IMR-90 (cell line): Measurements from ENCODE around the gene ACTR2. TPM values are rescaled to one million over a fixed set of nuclear protein-coding genes. Genes with fewer than 3 reads are reported as not detected.

Source experiments
- ATAC-seq: fragments of 200-7000 bp; cut with Tn5 transposase; 2 replicates; pipeline ENCODE4 v1.9.1; 2020; ENCODE audit warnings: low read depth, mild to moderate bottlenecking, moderate library complexity
- BruUV-seq: library from RNA; stranded (reverse); fragments of 400-500 nt; replicated peaks from 2 replicates; lab custom pipeline; 2021; lab: Mats Ljungman, UMichigan
- CTCF ChIA-PET: fragments of 300-600 bp; formaldehyde crosslinking; extraction: SDS; loops from one replicate; lab custom pipeline; 2021; ENCODE audit warnings: antibody characterized with exemption; lab: Yijun Ruan, JAX
- POLR2A ChIA-PET: fragments of 300-600 bp; sonication (Branson Sonifier 250); formaldehyde crosslinking; loops from one replicate; lab custom pipeline; 2022; ENCODE audit warnings: antibody characterized with exemption; ENCODE audit not compliant: unreplicated experiment; lab: Charles Lee
- DNase-seq: peaks from one replicate; pipeline ENCODE4 v3.0.0; 2013
- H2AFZ ChIP-seq: replicated peaks from 2 replicates; pipeline ENCODE3; 2013; ENCODE audit warnings: low read length, mild to moderate bottlenecking; ENCODE audit not compliant: poor library complexity
- H2AK5ac ChIP-seq: 2 replicates; pipeline ENCODE4 v1.6.1; 2013; ENCODE audit warnings: low read depth, low read length, inconsistent platforms
- H2AK9ac ChIP-seq: replicated peaks from 2 replicates; pipeline ENCODE3; 2013; ENCODE audit warnings: mild to moderate bottlenecking, low read depth, low read length, moderate library complexity; ENCODE audit not compliant: poor library complexity
- H2BK120ac ChIP-seq: 2 replicates; pipeline ENCODE4 v1.6.1; 2013; ENCODE audit warnings: low read depth, low read length, inconsistent platforms
- H2BK15ac ChIP-seq: 3 replicates; pipeline ENCODE4 v1.6.1; 2013; ENCODE audit warnings: low read depth, low read length, inconsistent platforms
- H2BK20ac ChIP-seq: 2 replicates; pipeline ENCODE4 v1.6.1; 2013; ENCODE audit warnings: low read depth, mild to moderate bottlenecking, inconsistent platforms, low read length, moderate library complexity
- H2BK5ac ChIP-seq: 2 replicates; pipeline ENCODE4 v1.6.1; 2013; ENCODE audit warnings: mild to moderate bottlenecking, low read depth, low read length, inconsistent platforms; ENCODE audit not compliant: poor library complexity, severe bottlenecking
- H3K14ac ChIP-seq: replicated peaks from 2 replicates; pipeline ENCODE4 v1.6.1; 2013; ENCODE audit warnings: low read depth, low read length, inconsistent platforms
- H3K18ac ChIP-seq: 2 replicates; pipeline ENCODE4 v1.6.1; 2013; ENCODE audit warnings: low read depth, low read length, control low read depth
- H3K23ac ChIP-seq: 2 replicates; pipeline ENCODE4 v1.6.1; 2013; ENCODE audit warnings: low read depth, low read length, inconsistent platforms
- H3K27ac ChIP-seq: 2 replicates; pipeline ENCODE4 v1.5.1; 2013; ENCODE audit warnings: mild to moderate bottlenecking, control low read depth, low read length; ENCODE audit not compliant: insufficient read depth
- H3K27me3 ChIP-seq: 2 replicates; pipeline ENCODE4 v1.6.1; 2013; ENCODE audit warnings: low read length; ENCODE audit not compliant: control insufficient read depth, insufficient read depth
- H3K36me3 ChIP-seq: 2 replicates; pipeline ENCODE4 v1.6.1; 2013; ENCODE audit warnings: low read length, mixed read lengths; ENCODE audit not compliant: control insufficient read depth, insufficient read depth
- H3K4ac ChIP-seq: 2 replicates; pipeline ENCODE4 v1.6.1; 2013; ENCODE audit warnings: low read depth, low read length, inconsistent platforms
- H3K4me1 ChIP-seq: 2 replicates; pipeline ENCODE4 v1.6.1; 2013; ENCODE audit warnings: low read length, mixed read lengths; ENCODE audit not compliant: control insufficient read depth, insufficient read depth
- H3K4me2 ChIP-seq: 2 replicates; pipeline ENCODE4 v1.6.1; 2013; ENCODE audit warnings: low read depth, mild to moderate bottlenecking, control low read depth, low read length, moderate library complexity
- H3K4me3 ChIP-seq: 2 replicates; pipeline ENCODE4 v1.5.1; 2013; ENCODE audit warnings: low read depth, mild to moderate bottlenecking, control low read depth, low read length, moderate library complexity; ENCODE audit not compliant: insufficient read depth
- H3K56ac ChIP-seq: 2 replicates; pipeline ENCODE4 v1.6.1; 2013; ENCODE audit warnings: low read length, inconsistent platforms; ENCODE audit not compliant: insufficient read depth; ENCODE audit errors: extremely low read depth
- H3K79me1 ChIP-seq, 2 experiments: 2 replicates each; pipeline ENCODE4 v1.6.1; 2013; ENCODE audit warnings: low read length in 2 of 2, inconsistent platforms in 1 of 2, low read depth in 1 of 2
- H3K9ac ChIP-seq: 2 replicates; pipeline ENCODE4 v1.6.1; 2013; ENCODE audit warnings: low read depth, low read length, control low read depth
- H3K9me1 ChIP-seq: 2 replicates; pipeline ENCODE4 v1.6.1; 2013; ENCODE audit warnings: low read length, inconsistent platforms; ENCODE audit not compliant: insufficient read depth
- H3K9me3 ChIP-seq: 2 replicates; pipeline ENCODE4 v1.6.1; 2013; ENCODE audit warnings: low read length; ENCODE audit not compliant: control insufficient read depth, insufficient read depth
- H4K20me1 ChIP-seq: 2 replicates; pipeline ENCODE4 v1.6.1; 2013; ENCODE audit warnings: low read length, inconsistent platforms; ENCODE audit not compliant: insufficient read depth
- H4K5ac ChIP-seq: 2 replicates; pipeline ENCODE4 v1.6.1; 2013; ENCODE audit warnings: mild to moderate bottlenecking, low read depth, low read length, control low read depth
- H4K8ac ChIP-seq, 2 experiments: 2 replicates each; pipeline ENCODE4 v1.6.1; 2013; ENCODE audit warnings: low read depth in 2 of 2, low read length in 2 of 2, control low read depth in 1 of 2, inconsistent platforms in 1 of 2
- H4K91ac ChIP-seq: 2 replicates; pipeline ENCODE4 v1.6.1; 2013; ENCODE audit warnings: low read depth, low read length, inconsistent platforms; ENCODE audit not compliant: insufficient read depth
- BHLHE40 ChIP-seq: fragments of 150-350 bp; IDR thresholded peaks from 2 replicates; pipeline ENCODE4 v1.6.1; 2016; ENCODE audit warnings: mild to moderate bottlenecking, low read depth, low read length
- MAZ ChIP-seq: IDR thresholded peaks from 2 replicates; pipeline ENCODE4 v1.6.1; 2012; ENCODE audit warnings: low read depth, mild to moderate bottlenecking, low read length, improper control_type of control experiment, moderate library complexity, borderline replicate concordance
- NFE2L2 ChIP-seq: fragments of 150-350 bp; IDR thresholded peaks from 2 replicates; pipeline ENCODE4 v1.6.1; 2016; ENCODE audit warnings: low read depth, mild to moderate bottlenecking, low read length
- POLR2A ChIP-seq: IDR thresholded peaks from 2 replicates; pipeline ENCODE4 v1.6.1; 2012; ENCODE audit warnings: mild to moderate bottlenecking, low read depth, low read length
- RCOR1 ChIP-seq: IDR thresholded peaks from 2 replicates; pipeline ENCODE4 v1.6.1; 2012; ENCODE audit warnings: mild to moderate bottlenecking, low read length, improper control_type of control experiment; ENCODE audit not compliant: insufficient replicate concordance
- WGBS, 2 experiments: methylation state at CpG; one replicate each; pipeline versions ENCODE4 v1.1.5 to v1.1.7; 2013; ENCODE audit warnings: missing lambda C conversion rate in 2 of 2; ENCODE audit not compliant: insufficient read length in 1 of 2; ENCODE audit errors: extremely low coverage in 2 of 2; 5-methylcytosine and 5-hydroxymethylcytosine counted together
- dilution Hi-C: fragments of 300-500 bp; cut with HindIII; formaldehyde crosslinking; loops from one replicate; pipeline ENCODE4 v1.14.3; 2018; ENCODE audit warnings: low sequenced_read_pairs; ENCODE audit not compliant: unreplicated experiment
- in situ Hi-C: fragments of 300-500 bp; cut with MboI; formaldehyde crosslinking; loops from 3 replicates; pipeline ENCODE4 v1.14.3; 2019; ENCODE audit warnings: low sequenced_read_pairs, inconsistent platforms, mixed read lengths
- intact Hi-C: fragments of 100-400 bp; cut with micrococcal nuclease; formaldehyde crosslinking; loops from 2 replicates; pipeline ENCODE4 v1.10.0; 2022
- polyA plus RNA-seq, 3 experiments: library from polyadenylated mRNA; depleted of rRNA; stranded (reverse); fragments of >200 nt; gene quantifications; 2 replicates each; pipeline ENCODE4 v1.2.3, GENCODE V29; 2012; ENCODE audit warnings: low replicate concordance in 1 of 3
- total RNA-seq: library from RNA; depleted of rRNA; stranded (reverse); fragments of >200 nt; gene quantifications from 2 replicates; pipeline ENCODE4 v1.2.3, GENCODE V29; 2012
- TF ChIP-seq, protein P1 (sequence below): conservative IDR thresholded peaks from 2 replicates; pipeline ENCODE4 v1.5.1; 2012; ENCODE audit warnings: mild to moderate bottlenecking, low read depth, low read length, improper control_type of control experiment

The ACTR2 gene
- total and polyA plus RNA-seq, 2 of the 4 experiments (the other 2 are of a cell fraction) = 141 to 205 TPM

DNA sequence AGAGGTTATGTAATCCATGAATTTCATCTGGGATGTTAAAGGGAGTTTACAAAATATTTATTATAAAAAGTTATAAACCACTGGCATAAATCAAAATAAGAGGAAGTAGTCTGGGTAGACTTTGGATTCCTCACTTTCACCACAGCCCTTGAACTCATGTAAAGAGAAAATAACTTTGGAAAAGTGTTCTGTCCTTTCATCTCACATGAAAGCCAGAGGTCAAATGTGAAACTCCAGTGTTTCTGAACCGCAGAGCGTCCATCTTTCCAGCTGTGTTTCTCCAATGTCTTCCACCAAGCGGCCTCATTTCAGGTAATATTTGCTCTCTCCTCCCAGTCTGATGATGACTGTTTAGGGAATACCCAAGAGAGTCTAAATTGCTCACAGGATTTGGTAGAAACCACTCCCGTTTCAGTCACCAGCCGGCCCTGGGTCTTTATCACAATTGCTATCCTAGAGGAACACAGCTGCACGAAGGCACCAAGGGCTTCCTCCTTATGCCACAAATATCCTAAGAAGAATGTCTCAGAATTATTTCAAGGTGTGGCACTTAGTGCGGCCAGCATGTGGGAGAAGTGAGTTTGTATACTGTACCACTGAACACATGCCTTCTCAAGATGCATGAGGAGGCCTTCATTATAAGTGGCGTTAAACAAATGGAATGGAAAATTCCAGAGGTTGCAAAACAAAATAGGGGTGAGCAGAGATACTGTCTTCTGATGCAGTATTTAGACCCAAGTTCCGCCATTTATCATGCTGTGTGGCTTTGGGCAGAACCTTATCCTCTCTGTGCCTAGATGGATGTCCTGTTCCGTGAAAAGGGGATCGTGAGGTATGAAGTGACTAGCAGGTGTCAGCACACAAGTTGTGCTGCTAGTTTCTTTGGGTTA is 63.8 kb downstream of the ACTR2 start:
- Histone ChIP-seq H4K8ac (no peak overlapping the region), H3K27me3 (peaks cover 3% of the 10 kb centered on the region; the same call in 1 of the 2 replicates), H3K79me1 (no peaks in the 10 kb centered on the region), H3K9me1 (no peaks in the 10 kb centered on the region), H3K4me3 (no peak overlapping the region), H3K9ac (no peak overlapping the region), H2AFZ (no peak overlapping the region), H3K4me1 (no peaks in the 10 kb centered on the region), H4K5ac (no peak overlapping the region), H2AK9ac (no peak overlapping the region), H2BK15ac (no peak overlapping the region), H3K56ac (no peak overlapping the region), H3K18ac (no peak overlapping the region), H3K27ac (no peak overlapping the region), H4K20me1 (no peaks in the 10 kb centered on the region), H4K91ac (no peak overlapping the region), H3K14ac (no peak overlapping the region), H3K4me2 (no peak overlapping the region), H2BK20ac (no peak overlapping the region), H3K23ac (no peak overlapping the region), H2BK120ac (no peak overlapping the region), H2BK5ac (no peak overlapping the region), H2AK5ac (no peak overlapping the region), H3K36me3 (no peaks in the 10 kb centered on the region), H3K4ac (no peak overlapping the region), H3K9me3 (no peaks in the 10 kb centered on the region)
- intact Hi-C loops = no loop called here
- DNase-seq (no peak), ATAC-seq (no peak)
- TF ChIP-seq MAZ (no peak), NFE2L2 (no peak), POLR2A (no peak), BHLHE40 (no peak), RCOR1 (no peak)
- TF ChIP-seq, protein P1, sequence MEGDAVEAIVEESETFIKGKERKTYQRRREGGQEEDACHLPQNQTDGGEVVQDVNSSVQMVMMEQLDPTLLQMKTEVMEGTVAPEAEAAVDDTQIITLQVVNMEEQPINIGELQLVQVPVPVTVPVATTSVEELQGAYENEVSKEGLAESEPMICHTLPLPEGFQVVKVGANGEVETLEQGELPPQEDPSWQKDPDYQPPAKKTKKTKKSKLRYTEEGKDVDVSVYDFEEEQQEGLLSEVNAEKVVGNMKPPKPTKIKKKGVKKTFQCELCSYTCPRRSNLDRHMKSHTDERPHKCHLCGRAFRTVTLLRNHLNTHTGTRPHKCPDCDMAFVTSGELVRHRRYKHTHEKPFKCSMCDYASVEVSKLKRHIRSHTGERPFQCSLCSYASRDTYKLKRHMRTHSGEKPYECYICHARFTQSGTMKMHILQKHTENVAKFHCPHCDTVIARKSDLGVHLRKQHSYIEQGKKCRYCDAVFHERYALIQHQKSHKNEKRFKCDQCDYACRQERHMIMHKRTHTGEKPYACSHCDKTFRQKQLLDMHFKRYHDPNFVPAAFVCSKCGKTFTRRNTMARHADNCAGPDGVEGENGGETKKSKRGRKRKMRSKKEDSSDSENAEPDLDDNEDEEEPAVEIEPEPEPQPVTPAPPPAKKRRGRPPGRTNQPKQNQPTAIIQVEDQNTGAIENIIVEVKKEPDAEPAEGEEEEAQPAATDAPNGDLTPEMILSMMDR = no peak
- POLR2A ChIA-PET = no interaction called here
- BruUV-seq = no TSS peak
- dilution Hi-C loops = no loop called here
- in situ Hi-C loops = no loop called here
- CTCF ChIA-PET = no interaction called here
- 93% methylated on average over 3 of the region's 11 CpGs; no CpG with 5 or more reads in 1 of the 2 experiments for WGBS, 2 experiments
